Measurements from ENCODE around the gene KRT34.

The KRT34 gene

GRCh38 chr17:41338961-41339485 lies 43.1 kb downstream of the KRT34 start:
- Histone ChIP-seq H3K4me3 (ENCODE audit: low read depth, low read length) (no peak overlapping the region), H3K27ac (no peak overlapping the region), H3K27me3 (ENCODE audit: insufficient read depth, low read depth, severe bottlenecking) (peaks cover 89% of the 10 kb centered on the region), H3K36me3 (no peaks in the 10 kb centered on the region), H3K9me3 (ENCODE audit: severe bottlenecking) (peaks cover 10% of the 10 kb centered on the region)
- no peak for DNase-seq
- no peak for TF ChIP-seq CTCF (IDR thresholded peaks at IDR 0.05; ENCODE audit: low read depth, low read length)

- no peak for DNase-seq
- Histone ChIP-seq H3K9me3 (ENCODE audit: severe bottlenecking) (no peaks in the 10 kb centered on the region), H3K27ac (no peak overlapping the region), H3K27me3 (ENCODE audit: insufficient read depth, low read depth, severe bottlenecking) (peaks cover 90% of the 10 kb centered on the region), H3K4me3 (ENCODE audit: low read depth, low read length) (no peak overlapping the region), H3K36me3 (no peaks in the 10 kb centered on the region)
- TF ChIP-seq CTCF (IDR thresholded peaks at IDR 0.05; ENCODE audit: low read depth, low read length), result no peak
These were observed 46.4 kb downstream of the KRT34 start for GRCh38 chr17:41335747-41336146.

GRCh38 chr17:41334385-41335305 lies 47.5 kb downstream of the KRT34 start:
- Histone ChIP-seq H3K27me3 (ENCODE audit: insufficient read depth, low read depth, severe bottlenecking) (peaks cover 88% of the 10 kb centered on the region), H3K36me3 (no peaks in the 10 kb centered on the region), H3K27ac (no peak overlapping the region), H3K9me3 (ENCODE audit: severe bottlenecking) (no peaks in the 10 kb centered on the region), H3K4me3 (ENCODE audit: low read depth, low read length) (no peak overlapping the region)
- no peak for TF ChIP-seq CTCF (IDR thresholded peaks at IDR 0.05; ENCODE audit: low read depth, low read length)
- DNase-seq, result no peak

GRCh38 chr17:41333836-41334235 lies 48.3 kb downstream of the KRT34 start:
- no peak for DNase-seq

GRCh38 chr17:41333098-41333497 lies 49.0 kb downstream of the KRT34 start:
- no peak for TF ChIP-seq CTCF (IDR thresholded peaks at IDR 0.05; ENCODE audit: low read depth, low read length)
- Histone ChIP-seq H3K27ac (no peak overlapping the region), H3K9me3 (ENCODE audit: severe bottlenecking) (no peaks in the 10 kb centered on the region), H3K27me3 (ENCODE audit: insufficient read depth, low read depth, severe bottlenecking) (peaks cover 94% of the 10 kb centered on the region), H3K4me3 (ENCODE audit: low read depth, low read length) (no peak overlapping the region), H3K36me3 (no peaks in the 10 kb centered on the region)
- DNase-seq, result no peak

More at GRCh38 chr17:41333836-41334235, 48.3 kb downstream of the KRT34 start:
- TF ChIP-seq CTCF (IDR thresholded peaks at IDR 0.05; ENCODE audit: low read depth, low read length), result no peak
- Histone ChIP-seq H3K27me3 (ENCODE audit: insufficient read depth, low read depth, severe bottlenecking) (peaks cover 89% of the 10 kb centered on the region), H3K9me3 (ENCODE audit: severe bottlenecking) (no peaks in the 10 kb centered on the region), H3K4me3 (ENCODE audit: low read depth, low read length) (no peak overlapping the region), H3K36me3 (no peaks in the 10 kb centered on the region), H3K27ac (no peak overlapping the region)
